ENCODE results near the gene CYP1A2.
A peak's percentile ranks its signal among the peaks of the same experiment; 100 is the strongest.
"Not testable (repeated sequence)": the region's sequence is repeated elsewhere in the genome, so short reads cannot be mapped to it uniquely, and the experiment has no call there.

The CYP1A2 gene

DNA sequence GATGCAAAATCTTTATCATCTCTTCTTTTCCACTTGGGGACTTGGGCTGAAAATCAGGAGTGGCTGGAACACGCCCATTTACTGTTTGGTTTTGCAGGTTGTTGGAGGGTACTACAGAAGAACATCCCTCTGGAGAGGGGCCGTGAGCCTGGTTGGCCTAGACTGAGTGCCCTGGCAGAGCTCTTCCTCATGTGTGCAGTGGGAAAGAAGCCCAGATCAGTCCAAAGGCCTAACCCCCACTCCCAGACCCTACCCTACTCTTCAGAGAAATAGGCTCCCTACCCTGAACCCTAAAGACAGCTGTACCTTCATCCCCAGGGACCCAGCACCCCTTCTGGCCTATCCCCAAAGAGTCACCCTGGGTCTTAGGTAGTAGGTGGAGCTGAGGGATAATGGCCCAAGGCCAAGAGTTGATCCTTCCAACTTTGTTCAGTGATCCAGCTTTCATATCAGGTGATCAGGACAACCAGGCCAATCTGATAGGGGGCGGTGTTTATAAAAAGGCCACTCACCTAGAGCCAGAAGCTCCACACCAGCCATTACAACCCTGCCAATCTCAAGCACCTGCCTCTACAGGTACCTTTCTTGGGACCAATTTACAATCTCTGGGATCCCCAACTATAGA, at the start of gene CYP1A2:
Gene CYP1A2, plus strand, starts transcription at position 524 of the 625 bp plus-strand sequence. CDS start 894 bp downstream, outside the sequence.
- no peak for DNase-seq (ENCODE audit: low read depth)

DNA sequence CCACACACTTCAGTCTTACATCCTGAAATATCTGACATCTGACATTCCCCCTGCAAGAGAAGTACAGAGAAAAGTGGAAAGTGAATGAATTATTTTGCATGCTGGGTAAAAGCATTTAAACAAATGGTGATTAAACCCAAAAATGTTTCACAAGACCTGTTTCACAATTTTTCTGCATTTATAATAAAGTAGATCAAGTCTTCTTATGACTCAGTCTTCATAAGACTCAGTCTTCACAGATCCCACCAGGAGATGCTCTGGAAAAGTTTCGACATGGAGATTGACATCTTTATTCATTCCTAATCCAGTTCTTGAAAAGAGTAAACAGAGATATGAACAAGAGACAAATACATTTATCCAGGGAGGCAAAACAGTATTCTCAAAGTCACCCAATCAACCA, 39.6 kb upstream of the CYP1A2 start:
- no peak for DNase-seq (ENCODE audit: low read depth)

GRCh38 chr15:74709892-74710291, 38.8 kb upstream of the CYP1A2 start:
- no peak for DNase-seq (ENCODE audit: low read depth)

GRCh38 chr15:74710319-74711094, 38.1 kb upstream of the CYP1A2 start:
- DNase-seq (ENCODE audit: low read depth), result no peak

DNA sequence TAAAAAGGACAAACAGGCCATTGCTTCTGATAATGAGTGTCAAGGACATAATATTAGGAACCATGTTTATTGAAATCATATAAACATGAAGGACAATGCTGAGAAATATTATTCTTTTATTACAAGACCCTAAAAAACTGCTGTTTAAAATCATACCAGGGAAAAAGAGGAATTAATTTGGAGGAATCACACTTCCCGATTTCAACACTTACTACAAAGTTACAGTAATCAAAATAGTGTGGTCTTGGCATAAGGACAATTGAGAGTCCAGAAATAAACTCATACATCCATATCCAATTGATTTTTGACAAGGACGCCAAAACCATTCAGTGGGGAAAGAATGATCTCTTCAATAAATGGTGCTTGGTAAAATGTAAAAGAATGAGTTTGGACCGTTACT, 36.3 kb upstream of the CYP1A2 start:
- no peak for DNase-seq (ENCODE audit: low read depth)

- no peak for DNase-seq (ENCODE audit: low read depth)
Measured at GRCh38 chr15:74716651-74717050, 32.0 kb upstream of the CYP1A2 start.

- DNase-seq (ENCODE audit: low read depth), result no peak
Measured at GRCh38 chr15:74722591-74722990, 26.1 kb upstream of the CYP1A2 start.

- DNase-seq (ENCODE audit: low read depth), result no peak
Measured at GRCh38 chr15:74723187-74723586, 25.5 kb upstream of the CYP1A2 start.

GRCh38 chr15:74723754-74724334, 24.8 kb upstream of the CYP1A2 start:
- no peak for DNase-seq (ENCODE audit: low read depth)

GRCh38 chr15:74724570-74725224, 23.9 kb upstream of the CYP1A2 start:
- DNase-seq (ENCODE audit: low read depth), result no peak

DNA sequence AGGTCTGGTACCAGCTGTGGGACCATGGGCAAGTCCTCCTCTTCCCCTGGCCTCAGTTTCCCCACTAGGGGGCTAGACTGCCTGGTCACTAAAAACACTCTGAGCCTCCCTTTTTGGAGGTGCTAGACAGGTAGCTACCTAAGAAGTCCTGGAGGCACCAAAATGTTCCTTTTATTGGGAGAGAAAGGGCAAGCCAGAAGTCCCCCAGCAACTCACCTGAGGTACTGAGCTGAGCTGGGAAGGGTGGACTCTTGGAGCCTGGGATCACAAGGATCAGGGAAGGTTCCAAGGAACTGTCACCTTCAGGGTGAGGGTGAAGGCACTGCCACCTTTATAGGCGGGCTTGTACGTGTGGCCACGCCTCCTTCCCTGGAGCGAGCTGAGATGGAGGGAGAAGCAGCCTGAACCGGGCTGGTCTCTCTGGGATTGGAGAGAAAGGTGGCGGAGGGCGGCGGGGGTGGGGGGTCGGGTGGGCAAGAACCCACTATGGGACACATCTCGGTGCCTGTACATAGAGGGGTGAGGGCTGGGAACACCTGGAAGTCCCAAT, 23.3 kb upstream of the CYP1A2 start, which contains the start of gene CYP1A1:
Gene CYP1A1, minus strand, starts transcription at position 304 of the 550 bp plus-strand sequence. CDS start 2,431 bp downstream, outside the sequence.
- DNase-seq (ENCODE audit: low read depth), result no peak

DNA sequence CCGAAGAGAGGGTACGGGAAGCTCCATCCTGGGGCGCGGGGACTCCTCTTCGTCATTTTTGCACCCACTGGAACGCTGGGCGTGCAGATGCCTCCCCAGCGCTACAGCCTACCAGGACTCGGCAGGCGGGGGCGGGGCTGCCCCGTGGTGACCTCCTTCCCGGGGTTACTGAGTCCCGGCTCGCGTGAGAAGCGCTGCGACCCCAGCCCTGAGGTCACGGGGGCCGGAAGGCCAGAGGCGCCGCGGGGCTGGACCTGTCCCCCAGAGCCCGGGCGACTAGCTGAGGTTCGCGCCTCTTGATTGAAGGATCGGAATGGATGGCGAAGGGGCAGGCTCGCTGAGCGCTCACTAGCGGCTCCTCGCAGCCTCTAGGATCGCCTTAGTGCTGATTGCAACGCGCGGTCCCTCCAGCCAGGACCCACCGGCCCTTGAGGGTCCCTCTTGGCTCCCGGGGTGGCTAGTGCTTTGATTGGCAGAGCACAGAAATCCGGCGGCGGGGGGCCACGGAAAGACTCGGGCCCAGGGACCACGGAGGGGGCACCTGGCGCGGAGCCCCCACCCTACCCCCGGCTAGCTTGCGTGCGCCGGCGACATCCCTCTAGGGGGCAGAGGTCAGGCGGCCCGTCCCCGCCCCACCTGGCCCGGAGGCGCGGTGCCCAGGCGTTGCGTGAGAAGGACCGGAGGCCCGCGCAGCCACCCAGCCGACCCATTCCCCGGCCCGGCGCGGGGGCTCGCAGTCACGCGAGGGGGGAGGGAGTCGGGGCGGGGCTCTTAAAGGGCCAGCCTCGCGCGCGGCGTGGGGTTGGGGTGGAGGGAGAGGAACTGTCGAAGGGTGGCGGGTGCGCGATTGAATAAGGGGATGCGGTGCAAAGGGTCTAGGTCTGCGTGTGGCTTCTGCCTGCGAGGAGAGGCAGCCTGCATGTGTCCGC, 22.5 kb upstream of the CYP1A2 start:
- DNase-seq (ENCODE audit: low read depth), result peak; percentile 23

- no peak for DNase-seq (ENCODE audit: low read depth)
Measured at GRCh38 chr15:74726774-74727164, 21.9 kb upstream of the CYP1A2 start.

GRCh38 chr15:74727727-74728126, 20.9 kb upstream of the CYP1A2 start:
- no peak for DNase-seq (ENCODE audit: low read depth)

DNA sequence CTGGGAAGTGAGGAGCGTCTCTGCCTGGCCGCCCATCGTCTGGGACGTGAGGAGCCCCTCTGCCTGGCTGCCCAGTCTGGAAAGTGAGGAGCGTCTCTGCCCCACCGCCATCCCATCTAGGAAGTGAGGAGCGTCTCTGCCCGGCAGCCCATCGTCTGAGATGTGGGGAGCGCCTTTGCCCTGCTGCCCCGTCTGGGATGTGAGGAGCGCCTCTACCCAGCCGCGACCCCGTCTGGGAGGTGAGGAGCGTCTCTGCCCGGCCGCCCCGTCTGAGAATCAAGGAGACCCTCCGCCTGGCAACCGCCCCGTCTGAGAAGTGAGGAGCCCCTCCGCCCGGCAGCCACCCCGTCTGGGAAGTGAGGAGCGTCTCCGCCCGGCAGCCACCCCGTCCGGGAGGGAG, 19.9 kb upstream of the CYP1A2 start:
- not testable (repeated sequence) for DNase-seq (ENCODE audit: low read depth)

DNA sequence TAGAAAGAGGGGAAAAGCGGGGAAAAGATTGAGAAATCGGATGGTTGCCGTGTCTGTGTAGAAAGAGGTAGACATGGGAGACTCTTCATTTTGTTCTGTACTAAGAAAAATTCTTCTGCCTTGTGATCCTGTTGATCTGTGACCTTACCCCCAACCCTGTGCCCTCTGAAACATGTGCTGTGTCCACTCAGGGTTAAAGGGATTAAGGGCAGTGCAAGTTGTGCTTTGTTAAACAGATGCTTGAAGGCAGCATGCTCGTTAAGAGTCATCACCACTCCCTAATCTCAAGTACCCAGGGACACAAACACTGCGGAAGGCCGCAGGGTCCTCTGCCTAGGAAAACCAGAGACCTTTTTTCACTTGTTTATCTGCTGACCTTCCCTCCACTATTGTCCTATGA, 19.3 kb upstream of the CYP1A2 start:
- not testable (repeated sequence) for DNase-seq (ENCODE audit: low read depth)

- no peak for DNase-seq (ENCODE audit: low read depth)
Measured at GRCh38 chr15:74730619-74731316, 17.9 kb upstream of the CYP1A2 start.

GRCh38 chr15:74732846-74733245, 15.8 kb upstream of the CYP1A2 start:
- no peak for DNase-seq (ENCODE audit: low read depth)

GRCh38 chr15:74733269-74733668, 15.4 kb upstream of the CYP1A2 start:
- no peak for DNase-seq (ENCODE audit: low read depth)

DNA sequence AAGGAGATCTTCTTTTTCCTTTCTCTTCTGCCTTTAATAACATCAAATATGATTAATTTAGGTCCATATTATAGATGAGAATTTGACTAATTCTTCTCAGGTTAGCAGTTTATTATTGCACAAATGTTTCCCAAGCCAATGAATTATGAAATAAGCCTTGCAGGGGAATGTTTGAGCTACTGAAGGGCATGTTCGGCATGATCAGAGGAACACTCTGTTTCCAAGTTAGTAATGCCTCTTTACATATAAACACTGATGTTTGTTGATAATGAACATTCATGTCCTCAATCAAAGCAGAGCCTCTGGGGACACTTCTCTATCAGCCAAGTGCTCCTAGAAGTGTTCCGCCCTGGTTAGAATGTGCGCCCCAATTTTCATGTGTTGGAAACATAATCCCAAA, 13.3 kb upstream of the CYP1A2 start:
- DNase-seq (ENCODE audit: low read depth), result no peak

DNA sequence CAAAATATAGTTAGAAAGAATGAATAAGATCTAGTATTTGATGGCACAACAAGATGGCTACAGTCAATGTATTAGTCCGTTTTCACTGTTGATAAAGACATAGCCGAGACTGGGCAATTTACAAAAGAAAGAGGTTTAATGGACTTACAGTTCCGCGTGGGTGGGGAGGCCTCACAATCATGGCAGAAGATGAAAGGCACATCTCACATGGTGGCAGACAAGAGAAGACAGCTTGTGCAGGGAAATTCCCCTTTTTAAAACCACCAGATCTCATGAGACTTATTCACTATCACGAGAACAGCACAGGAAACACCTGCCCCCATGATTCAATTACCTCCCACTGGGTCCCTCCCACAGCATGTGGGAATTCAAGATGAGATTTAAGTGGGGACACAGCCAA, 10.4 kb upstream of the CYP1A2 start:
- not testable (repeated sequence) for DNase-seq (ENCODE audit: low read depth)

All from stimulated activated CD8-positive, alpha-beta memory T cell treated with anti-CD3 and anti-CD28 coated beads, Interleukin-15, amount 100 ng/mL, for 24 hours (primary cell).